K562 (cell line): ENCODE data around the gene FMNL1. TPM values are rescaled to one million over a fixed set of nuclear protein-coding genes. Genes with fewer than 3 reads are reported as not detected.
A peak's percentile ranks its signal among the peaks of the same experiment; 100 is the strongest.

Source experiments
- ATAC-seq: fragments of 200-7000 bp; cut with Tn5 transposase; 3 replicates; pipeline ENCODE4 v1.9.1; 2020; ENCODE audit warnings: moderate library complexity
- BruUV-seq: library from RNA; stranded (reverse); fragments of 400-500 nt; replicated peaks from 2 replicates; lab custom pipeline; 2021; lab: Mats Ljungman, UMichigan
- CTCF ChIA-PET: fragments of 300-600 bp; formaldehyde crosslinking; extraction: SDS; loops from one replicate; lab custom pipeline; 2021; ENCODE audit warnings: low intra/inter-chr PET ratio; lab: Yijun Ruan, JAX
- POLR2A ChIA-PET: fragments of 300-600, 350-650 bp; sonication (Branson Sonifier 250); formaldehyde crosslinking; extraction: SDS; loops from one replicate; lab custom pipeline; 2021; ENCODE audit warnings: antibody characterized with exemption, inconsistent platforms; lab: Yijun Ruan, JAX
- DNase-seq, 4 experiments: peaks; one replicate each; pipeline versions ENCODE4 v3.0.0 to v3.0.0-alpha.2; 2011 to 2018; ENCODE audit warnings: low spot score in 3 of 4, mixed read lengths in 3 of 4; ENCODE audit errors: extremely low read depth in 1 of 4
- FAIRE-seq: peaks from 2 replicates; lab custom pipeline; 2011; peaks lifted over from hg19 to GRCh38; lab: Jason Lieb, UNC
- H2AFZ ChIP-seq: 2 replicates; pipeline ENCODE4 v1.6.0; 2011; ENCODE audit warnings: low read depth, low read length, control low read depth, inconsistent platforms
- H3K27ac ChIP-seq: fragments of 200-600 bp; 3 replicates; pipeline ENCODE4 v1.8.0; 2011; ENCODE audit warnings: low read depth, mild to moderate bottlenecking, control low read depth, inconsistent platforms, low read length, moderate library complexity, mixed read lengths; ENCODE audit errors: extremely low read depth
- H3K27me3 ChIP-seq, 2 experiments: fragments of 300-600 bp in 1 of 2; 2 replicates in 1 of 2; 3 replicates in 1 of 2; pipeline versions ENCODE4 v1.6.0 to v1.8.0; 2011; ENCODE audit warnings: inconsistent platforms in 2 of 2, low read length in 2 of 2, mild to moderate bottlenecking in 1 of 2, mixed read lengths in 1 of 2, moderate library complexity in 1 of 2; ENCODE audit not compliant: control insufficient read depth in 2 of 2, insufficient read depth in 2 of 2
- H3K36me3 ChIP-seq: fragments of 300-600 bp; 3 replicates; pipeline ENCODE4 v1.8.0; 2011; ENCODE audit warnings: mild to moderate bottlenecking, low read length, inconsistent platforms; ENCODE audit not compliant: control insufficient read depth, insufficient read depth
- H3K4me1 ChIP-seq, 2 experiments: fragments of 200-600 bp in 1 of 2; replicated peaks in 1 of 2; 2 replicates in 1 of 2; 3 replicates in 1 of 2; pipeline versions ENCODE4 v1.5.1 to v1.8.0; 2011; ENCODE audit warnings: inconsistent platforms in 2 of 2, low read length in 2 of 2, mild to moderate bottlenecking in 1 of 2, mixed read lengths in 1 of 2, moderate library complexity in 1 of 2; ENCODE audit not compliant: control insufficient read depth in 2 of 2, insufficient read depth in 2 of 2
- H3K4me2 ChIP-seq: 2 replicates; pipeline ENCODE4 v1.6.1; 2011; ENCODE audit warnings: low read length, control low read depth, inconsistent platforms, mixed read lengths; ENCODE audit not compliant: insufficient read depth
- H3K4me3 ChIP-seq: fragments of 200-600 bp; sonication (generic), shearing (Covaris generic); 2 replicates; pipeline ENCODE4 v1.5.1; 2016; ENCODE audit warnings: control low read depth, inconsistent platforms
- H3K79me2 ChIP-seq: fragments of 200-600 bp; 3 replicates; pipeline ENCODE4 v1.8.0; 2011; ENCODE audit warnings: low read length, inconsistent platforms; ENCODE audit not compliant: control insufficient read depth, insufficient read depth
- H3K9ac ChIP-seq, 2 experiments: 2 replicates each; pipeline versions ENCODE4 v1.6.0 to v1.6.1; 2011; ENCODE audit warnings: low read depth in 2 of 2, low read length in 2 of 2, control low read depth in 1 of 2, inconsistent platforms in 1 of 2, mild to moderate bottlenecking in 1 of 2, mixed read lengths in 1 of 2; ENCODE audit not compliant: insufficient read depth in 1 of 2
- H3K9me1 ChIP-seq: one replicate; pipeline ENCODE4 v1.6.0; 2011; ENCODE audit warnings: inconsistent platforms, mild to moderate bottlenecking, low read length, moderate library complexity; ENCODE audit not compliant: control insufficient read depth, insufficient read depth
- H3K9me3 ChIP-seq: replicated peaks from 2 replicates; pipeline ENCODE4 v1.5.1; 2011; ENCODE audit warnings: low read depth, low read length, inconsistent platforms; ENCODE audit not compliant: control insufficient read depth, insufficient read depth
- H4K20me1 ChIP-seq: replicated peaks from 2 replicates; pipeline ENCODE4 v1.6.1; 2011; ENCODE audit warnings: low read length, inconsistent platforms, mixed read lengths; ENCODE audit not compliant: control insufficient read depth, insufficient read depth
- ADNP ChIP-seq: fragments of 200-800 bp; sonication (Bioruptor generic); IDR thresholded peaks from 2 replicates; pipeline ENCODE4 v1.6.1; 2016; ENCODE audit warnings: missing genetic modification characterization, missing compliant biosample characterization
- ATF1 ChIP-seq, 2 experiments: fragments of 450-650 bp in 1 of 2; IDR thresholded peaks; 2 replicates each; pipeline ENCODE4 v1.6.1; 2016; ENCODE audit warnings: missing compliant biosample characterization in 1 of 2, missing genetic modification characterization in 1 of 2
- BCOR ChIP-seq: fragments of 450-650 bp; IDR thresholded peaks from 2 replicates; pipeline ENCODE4 v1.6.1; 2016
- CEBPG ChIP-seq, 3 experiments: fragments of 200-800 bp in 1 of 3; sonication (Bioruptor generic) in 1 of 3; sonication (generic) in 1 of 3; formaldehyde crosslinking in 1 of 3; IDR thresholded peaks in 2 of 3; conservative IDR thresholded peaks in 1 of 3; 2 replicates each; pipeline versions ENCODE4 v1.6.1 to v1.8.0; 2016 to 2022; ENCODE audit warnings: missing compliant biosample characterization in 2 of 3, missing genetic modification characterization in 2 of 3, mild to moderate bottlenecking in 1 of 3, missing genetic modification reagents in 1 of 3
- HCFC1 ChIP-seq: IDR thresholded peaks from 2 replicates; pipeline ENCODE4 v1.6.1; 2012; ENCODE audit warnings: low read depth, low read length, improper control_type of control experiment
- HMGN3 ChIP-seq: IDR thresholded peaks from 2 replicates; pipeline ENCODE4 v1.6.1; 2011; ENCODE audit warnings: borderline replicate concordance, low read depth, mild to moderate bottlenecking, mixed read lengths, low read length; ENCODE audit not compliant: insufficient read length; ENCODE audit errors: extremely low read depth
- KDM1A ChIP-seq, 2 experiments: fragments of 450-650 bp; IDR thresholded peaks; 2 replicates each; pipeline ENCODE4 v1.6.1; 2016; ENCODE audit warnings: mild to moderate bottlenecking in 2 of 2
- KLF10 ChIP-seq: fragments of 250-450 bp; sonication (Bioruptor Pico); IDR thresholded peaks from 2 replicates; pipeline ENCODE4 v1.6.1; 2021; ENCODE audit warnings: matching md5 sums
- NFE2L1 ChIP-seq: fragments of 450-650 bp; IDR thresholded peaks from 2 replicates; pipeline ENCODE4 v1.6.1; 2016; ENCODE audit warnings: missing genetic modification characterization, low read depth, mild to moderate bottlenecking, missing compliant biosample characterization, moderate library complexity, borderline replicate concordance
- NFIC ChIP-seq: fragments of 450-650 bp; IDR thresholded peaks from 2 replicates; pipeline ENCODE4 v1.6.1; 2017; ENCODE audit warnings: mild to moderate bottlenecking, inconsistent platforms
- PCBP2 ChIP-seq: fragments of 200-400 bp; formaldehyde crosslinking; IDR thresholded peaks from 2 replicates; pipeline ENCODE4 v1.6.1; 2018; ENCODE audit warnings: low read length, low read depth, mild to moderate bottlenecking, moderate library complexity; ENCODE audit not compliant: poor library complexity, severe bottlenecking
- RFX7 ChIP-seq: fragments of 250-450 bp; sonication (Bioruptor Pico); IDR thresholded peaks from 2 replicates; pipeline ENCODE4 v1.5.1; 2021; ENCODE audit warnings: mild to moderate bottlenecking
- SMARCC2 ChIP-seq: fragments of 450-650 bp; IDR thresholded peaks from 2 replicates; pipeline ENCODE4 v1.6.1; 2017; ENCODE audit warnings: antibody characterized with exemption, moderate library complexity, mild to moderate bottlenecking, low read depth
- SOX6 ChIP-seq: fragments of 450-650 bp; IDR thresholded peaks from 2 replicates; pipeline ENCODE4 v1.6.1; 2014; ENCODE audit warnings: mild to moderate bottlenecking
- SPI1 ChIP-seq: IDR thresholded peaks from 2 replicates; pipeline ENCODE4 v1.6.1; 2011; ENCODE audit warnings: low read depth, low read length, control low read depth, borderline replicate concordance
- STAT6 ChIP-seq: sonication (generic); formaldehyde crosslinking; IDR thresholded peaks from 2 replicates; pipeline ENCODE4 v1.8.1; 2023; ENCODE audit warnings: mild to moderate bottlenecking, missing genetic modification reagents
- TBP ChIP-seq: optimal IDR thresholded peaks from 2 replicates; pipeline ENCODE3; 2011; ENCODE audit warnings: low read depth, low read length, improper control_type of control experiment
- TFE3 ChIP-seq: fragments of 450-650 bp; formaldehyde crosslinking; IDR thresholded peaks from 2 replicates; pipeline ENCODE4 v1.4.0; 2020; ENCODE audit warnings: mild to moderate bottlenecking, mixed read lengths
- U2AF2 ChIP-seq: fragments of 200-400 bp; formaldehyde crosslinking; optimal IDR thresholded peaks from 2 replicates; pipeline ENCODE3; 2017; ENCODE audit warnings: low read depth, mild to moderate bottlenecking, low read length
- ZNF121 ChIP-seq: sonication (generic); formaldehyde crosslinking; conservative IDR thresholded peaks from 2 replicates; pipeline ENCODE4 v1.8.0; 2022; ENCODE audit warnings: missing genetic modification reagents
- ZNF146 ChIP-seq: IDR thresholded peaks from one replicate; pipeline ENCODE4 v1.6.1; 2018; ENCODE audit warnings: missing compliant biosample characterization; ENCODE audit not compliant: unreplicated experiment
- in situ Hi-C: fragments of 300-500 bp; cut with MboI; formaldehyde crosslinking; loops from 4 replicates; pipeline ENCODE4 v1.15.0; 2018; ENCODE audit warnings: inconsistent platforms, mixed read lengths
- intact Hi-C: fragments of 100-400 bp; cut with micrococcal nuclease; formaldehyde crosslinking; loops from 2 replicates; pipeline ENCODE4 v1.14.2; 2022
- polyA plus RNA-seq, 8 experiments: library from polyadenylated mRNA; depleted of rRNA in 4 of 8; stranded (reverse) in 5 of 8; unstranded in 3 of 8; fragments of >200 nt; fragmentation: Nextera tagmentation in 2 of 8; fragmentation: Illumina TruSeq in 1 of 8; extraction: Ambion mirVana in 2 of 8; extraction: Trizol in 1 of 8; gene quantifications; 2 replicates each; pipeline versions ENCODE4 v1.2.1 to v1.2.3, GENCODE V29; 2011 to 2014; ENCODE audit warnings: inconsistent platforms in 1 of 8, missing spikeins in 1 of 8
- total RNA-seq, 7 experiments: library from RNA; depleted of rRNA in 6 of 7; stranded (reverse); fragments of >200 nt in 6 of 7; fragmentation: Illumina TruSeq in 2 of 7; extraction: Trizol in 2 of 7; gene quantifications; 2 replicates each; pipeline versions ENCODE4 v1.2.1 to v1.2.3, GENCODE V29; 2011 to 2021; ENCODE audit warnings: low replicate concordance in 1 of 7

FMNL1 gene
- total and polyA plus RNA-seq, 9 of the 15 experiments (the other 6 are each of a cell fraction or from before 2014, with no cell fraction given), result 0.70 to 36.6 (median 7.7) TPM

- intact Hi-C loops, result no loop called here
- FAIRE-seq, result no peak
- no TSS peak for BruUV-seq
- TF ChIP-seq U2AF2 (no peak), ATF1 (CRISPR knock-in tag; IDR thresholded peaks at IDR 0.05) (no peak), ATF1 (tag; IDR thresholded peaks at IDR 0.05) (no peak), CEBPG (CRISPR knock-in tag; IDR thresholded peaks at IDR 0.05) (no peak), CEBPG (tag; conservative IDR thresholded peaks at IDR 0.05 in 1 of 2, IDR thresholded peaks at IDR 0.05 in 1 of 2) (no peak), ZNF146 (CRISPR knock-in tag) (peak; percentile 98), SMARCC2 (no peak), KDM1A (IDR thresholded peaks at IDR 0.05) (peak; percentile 58 to 62), KLF10 (CRISPR knock-in tag) (no peak), SPI1 (no peak), NFE2L1 (tag) (no peak), BCOR (peak; percentile 77), HCFC1 (no peak), ADNP (tag) (peak; percentile 50; the same call in 1 of the 2 replicates), NFIC (0 out of 2 replicates have a peak, but pooled peaks have one; percentile 9), TBP (no peak), HMGN3 (no peak), PCBP2 (no peak), ZNF121 (no peak), STAT6 (CRISPR knock-in tag) (no peak), TFE3 (no peak), RFX7 (CRISPR knock-in tag) (no peak), SOX6 (no peak)
These were observed 26.3 kb upstream of the FMNL1 start for GRCh38 chr17:45195424-45195823.

More at GRCh38 chr17:45195424-45195823, 26.3 kb upstream of the FMNL1 start:
- H2AFZ ChIP-seq, result no peak overlapping the region
- CTCF ChIA-PET, result interaction anchor here (7.5 kb wide), 1 partner anchor 61 kb away, joined by 165 read pairs; the partner anchor contains the start of genes ACBD4 and PLCD3
- no peak overlapping the region for H3K4me2 ChIP-seq
- in situ Hi-C loops, result loop anchor here (5.0 kb wide), 1 partner anchor 58 kb away; the partner anchor contains the start of gene ACBD4
- DNase-seq, result no peak
- no peaks in the 10 kb centered on the region for H3K79me2 ChIP-seq
- no peaks in the 10 kb centered on the region for H4K20me1 ChIP-seq
- no peaks in the 10 kb centered on the region for H3K9me1 ChIP-seq
- peaks cover 10 to 12% of the 10 kb centered on the region in 2 experiments for H3K4me1 ChIP-seq
- ATAC-seq, result no peak
- H3K27me3 ChIP-seq, result no peaks in the 10 kb centered on the region; a peak in 2 of 5 replicates
- H3K27ac ChIP-seq, result no peak overlapping the region
- H3K9ac ChIP-seq, result no peak overlapping the region
- H3K4me3 ChIP-seq, result no peak overlapping the region
- H3K9me3 ChIP-seq, result no peaks in the 10 kb centered on the region
- H3K36me3 ChIP-seq, result no peaks in the 10 kb centered on the region
- POLR2A ChIA-PET, result interaction anchor here (0.6 to 1.6 kb wide), 3 partner anchors 12 to 46 kb away, joined by 3 to 22 read pairs (median 6); partner anchors contain the start of gene HEXIM1
